GM12878 (cell line): Measurements from ENCODE around the gene PKP3. TPM values are rescaled to one million over a fixed set of nuclear protein-coding genes. Genes with fewer than 3 reads are reported as not detected.
"Not testable (repeated sequence)": the region's sequence is repeated elsewhere in the genome, so short reads cannot be mapped to it uniquely, and the experiment has no call there.

Source experiments
- ATAC-seq: fragments of 200-7000 bp; cut with Tn5 transposase; 3 replicates; pipeline ENCODE4 v1.9.1; 2020; ENCODE audit warnings: mild to moderate bottlenecking, moderate library complexity
- BruUV-seq: library from RNA; stranded (reverse); fragments of 400-500 nt; replicated peaks from 2 replicates; lab custom pipeline; 2021; lab: Mats Ljungman, UMichigan
- CTCF ChIA-PET: fragments of 300-600 bp; sonication (Branson Sonifier 250); formaldehyde crosslinking; extraction: SDS; loops from one replicate; lab custom pipeline; 2021; ENCODE audit warnings: inconsistent platforms; lab: Yijun Ruan, JAX
- POLR2A ChIA-PET: fragments of 350-600 bp; formaldehyde crosslinking; extraction: SDS; loops from one replicate; lab custom pipeline; 2021; ENCODE audit warnings: inconsistent platforms; lab: Charles Lee
- RAD21 ChIA-PET: fragments of 300-600 bp; sonication (Branson Sonifier 250); formaldehyde crosslinking; loops from one replicate; lab custom pipeline; 2023; ENCODE audit warnings: antibody characterized with exemption; ENCODE audit not compliant: unreplicated experiment; lab: Charles Lee
- SMC1A ChIA-PET: fragments of 300-600 bp; sonication (Branson Sonifier 250); formaldehyde crosslinking; loops from one replicate; lab custom pipeline; 2023; ENCODE audit not compliant: unreplicated experiment, uncharacterized antibody; lab: Charles Lee
- DNase-seq: peaks from one replicate; pipeline ENCODE4 v3.0.0-alpha.2; 2011; ENCODE audit warnings: low read depth, low spot score
- FAIRE-seq: peaks from 3 replicates; lab custom pipeline; 2011; peaks lifted over from hg19 to GRCh38; lab: Jason Lieb, UNC
- H2AFZ ChIP-seq: 2 replicates; pipeline ENCODE4 v1.6.0; 2011; ENCODE audit warnings: low read depth, low read length, control low read depth; ENCODE audit not compliant: control insufficient read depth
- H3K27ac ChIP-seq: 2 replicates; pipeline ENCODE4 v1.5.1; 2011; ENCODE audit warnings: control low read depth; ENCODE audit not compliant: control insufficient read depth, insufficient read depth
- H3K27me3 ChIP-seq, 2 experiments: replicated peaks in 1 of 2; 2 replicates each; pipeline versions ENCODE4 v1.6.0 to v1.6.1; 2011; ENCODE audit warnings: low read length in 1 of 2; ENCODE audit not compliant: control insufficient read depth in 2 of 2, insufficient read depth in 2 of 2
- H3K36me3 ChIP-seq, 2 experiments: 2 replicates each; pipeline ENCODE4 v1.5.1; 2011; ENCODE audit warnings: low read length in 1 of 2; ENCODE audit not compliant: control insufficient read depth in 2 of 2, insufficient read depth in 2 of 2
- H3K4me1 ChIP-seq: 2 replicates; pipeline ENCODE4 v1.6.1; 2011; ENCODE audit warnings: mild to moderate bottlenecking, low read length, moderate library complexity, mixed read lengths; ENCODE audit not compliant: control insufficient read depth, insufficient read depth
- H3K4me2 ChIP-seq: 2 replicates; pipeline ENCODE4 v1.6.0; 2011; ENCODE audit warnings: control low read depth; ENCODE audit not compliant: control insufficient read depth, insufficient read depth
- H3K4me3 ChIP-seq: fragments of 200-600 bp; sonication (generic); 2 replicates; pipeline ENCODE4 v1.5.1; 2016
- H3K79me2 ChIP-seq: 2 replicates; pipeline ENCODE4 v1.6.0; 2011; ENCODE audit warnings: low read length; ENCODE audit not compliant: control insufficient read depth, insufficient read depth
- H3K9ac ChIP-seq: 2 replicates; pipeline ENCODE4 v1.8.0; 2011; ENCODE audit warnings: low read length, control low read depth, mixed read lengths; ENCODE audit not compliant: control insufficient read depth, insufficient read depth
- H3K9me3 ChIP-seq: replicated peaks from 3 replicates; pipeline ENCODE4 v1.5.1; 2011; ENCODE audit warnings: mild to moderate bottlenecking, low read length; ENCODE audit not compliant: control insufficient read depth, insufficient read depth
- H4K20me1 ChIP-seq: 2 replicates; pipeline ENCODE4 v1.6.0; 2011; ENCODE audit not compliant: control insufficient read depth, insufficient read depth
- FOXM1 ChIP-seq: IDR thresholded peaks from 2 replicates; pipeline ENCODE4 v1.6.1; 2012; ENCODE audit warnings: low read depth, mild to moderate bottlenecking, inconsistent platforms, low read length, moderate library complexity
- MTA2 ChIP-seq: fragments of 450-650 bp; IDR thresholded peaks from 2 replicates; pipeline ENCODE4 v1.6.1; 2016; ENCODE audit warnings: low read depth, mild to moderate bottlenecking, moderate library complexity
- NFYB ChIP-seq: IDR thresholded peaks from 2 replicates; pipeline ENCODE4 v1.6.1; 2011; ENCODE audit warnings: low read depth, mild to moderate bottlenecking, low read length, improper control_type of control experiment, moderate library complexity; ENCODE audit not compliant: insufficient read depth
- POLR2A ChIP-seq: IDR thresholded peaks from 2 replicates; pipeline ENCODE4 v1.6.1; 2011; ENCODE audit warnings: low read depth, mild to moderate bottlenecking, low read length
- ZBTB40 ChIP-seq: fragments of 450-650 bp; IDR thresholded peaks from 2 replicates; pipeline ENCODE4 v1.6.1; 2016; ENCODE audit warnings: mild to moderate bottlenecking, moderate library complexity, borderline replicate concordance
- WGBS: methylation state at CpG from one replicate; pipeline ENCODE4 v1.1.6; 2016; ENCODE audit warnings: low lambda C conversion rate; ENCODE audit not compliant: insufficient replicate concordance, insufficient coverage; ENCODE audit errors: missing lambda C conversion rate; 5-methylcytosine and 5-hydroxymethylcytosine counted together
- in situ Hi-C: fragments of 300-500 bp; cut with MboI; formaldehyde crosslinking; loops from 9 replicates; pipeline ENCODE4 v1.14.3; 2018; ENCODE audit warnings: mixed read lengths
- intact Hi-C: fragments of 100-400 bp; cut with micrococcal nuclease; formaldehyde crosslinking; loops from one replicate; pipeline ENCODE4 v1.14.2; 2022; ENCODE audit not compliant: unreplicated experiment
- polyA plus RNA-seq, 11 experiments: library from polyadenylated mRNA; depleted of rRNA in 4 of 11; unstranded in 6 of 11; stranded (reverse) in 5 of 11; fragments of >200 nt; fragmentation: Nextera tagmentation in 4 of 11; fragmentation: Illumina TruSeq in 1 of 11; extraction: Ambion mirVana in 4 of 11; extraction: Trizol in 1 of 11; gene quantifications; 1 replicate in 1 of 11; 2 replicates in 10 of 11; pipeline versions ENCODE4 v1.2.1 to v1.2.3, GENCODE V29; 2011 to 2016; ENCODE audit warnings: inconsistent platforms in 2 of 11, missing spikeins in 2 of 11, low read depth in 1 of 11
- total RNA-seq, 4 experiments: library from RNA; depleted of rRNA in 3 of 4; stranded (reverse); fragments of >200 nt in 3 of 4; fragmentation: Illumina TruSeq in 1 of 4; extraction: Trizol in 1 of 4; gene quantifications; 2 replicates each; pipeline versions ENCODE4 v1.2.1 to v1.2.3, GENCODE V29; 2013 to 2021
- TF ChIP-seq, protein P1 (sequence below): fragments of 450-650 bp; IDR thresholded peaks from 2 replicates; pipeline ENCODE4 v1.6.1; 2018; ENCODE audit warnings: mild to moderate bottlenecking, low read depth, moderate library complexity; ENCODE audit not compliant: partially characterized antibody

Gene PKP3
- total and polyA plus RNA-seq, 10 of the 15 experiments (the other 5 are each of a cell fraction or from before 2014, with no cell fraction given): 0.45 to 0.90 TPM; not detected in 8

- ChIA-PET RAD21 (no interaction called here), SMC1A (interaction anchor here (1.1 kb wide), 1 partner anchor 95 kb away, joined by 3 read pairs; no protein-coding TSS in a partner anchor), CTCF (no interaction called here), POLR2A (no interaction called here)
- intact Hi-C loops: no loop called here
- H3K4me1 ChIP-seq: no peaks in the 10 kb centered on the region
- no peak for DNase-seq
- 45% methylated on average over 4 of the region's 4 CpGs for WGBS
- ATAC-seq: no peak
- H3K4me2 ChIP-seq: no peak overlapping the region
- no peak for TF ChIP-seq POLR2A
- no peak for TF ChIP-seq ZBTB40
- TF ChIP-seq NFYB: no peak
- TF ChIP-seq FOXM1: no peak
- TF ChIP-seq, protein P1, sequence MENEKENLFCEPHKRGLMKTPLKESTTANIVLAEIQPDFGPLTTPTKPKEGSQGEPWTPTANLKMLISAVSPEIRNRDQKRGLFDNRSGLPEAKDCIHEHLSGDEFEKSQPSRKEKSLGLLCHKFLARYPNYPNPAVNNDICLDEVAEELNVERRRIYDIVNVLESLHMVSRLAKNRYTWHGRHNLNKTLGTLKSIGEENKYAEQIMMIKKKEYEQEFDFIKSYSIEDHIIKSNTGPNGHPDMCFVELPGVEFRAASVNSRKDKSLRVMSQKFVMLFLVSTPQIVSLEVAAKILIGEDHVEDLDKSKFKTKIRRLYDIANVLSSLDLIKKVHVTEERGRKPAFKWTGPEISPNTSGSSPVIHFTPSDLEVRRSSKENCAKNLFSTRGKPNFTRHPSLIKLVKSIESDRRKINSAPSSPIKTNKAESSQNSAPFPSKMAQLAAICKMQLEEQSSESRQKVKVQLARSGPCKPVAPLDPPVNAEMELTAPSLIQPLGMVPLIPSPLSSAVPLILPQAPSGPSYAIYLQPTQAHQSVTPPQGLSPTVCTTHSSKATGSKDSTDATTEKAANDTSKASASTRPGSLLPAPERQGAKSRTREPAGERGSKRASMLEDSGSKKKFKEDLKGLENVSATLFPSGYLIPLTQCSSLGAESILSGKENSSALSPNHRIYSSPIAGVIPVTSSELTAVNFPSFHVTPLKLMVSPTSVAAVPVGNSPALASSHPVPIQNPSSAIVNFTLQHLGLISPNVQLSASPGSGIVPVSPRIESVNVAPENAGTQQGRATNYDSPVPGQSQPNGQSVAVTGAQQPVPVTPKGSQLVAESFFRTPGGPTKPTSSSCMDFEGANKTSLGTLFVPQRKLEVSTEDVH: no peak
- TF ChIP-seq MTA2: no peak
- FAIRE-seq: no peak
- H2AFZ ChIP-seq: no peak overlapping the region
- no peaks in the 10 kb centered on the region for H3K9me3 ChIP-seq
- H3K4me3 ChIP-seq: no peak overlapping the region
- BruUV-seq: no TSS peak
- H3K36me3 ChIP-seq: no peaks in the 10 kb centered on the region
- no peaks in the 10 kb centered on the region for H4K20me1 ChIP-seq
- H3K79me2 ChIP-seq: no peaks in the 10 kb centered on the region
- no peaks in the 10 kb centered on the region for H3K27me3 ChIP-seq
- no peak overlapping the region for H3K27ac ChIP-seq
- H3K9ac ChIP-seq: no peak overlapping the region
- in situ Hi-C loops: no loop called here
Measured at GRCh38 chr11:424232-424631, 30.2 kb downstream of the PKP3 start.

- H3K4me1 ChIP-seq, DNase-seq, intact Hi-C loops, H4K20me1 ChIP-seq, FAIRE-seq, RAD21 ChIA-PET, CTCF ChIA-PET, H3K4me3 ChIP-seq, in situ Hi-C loops, ATAC-seq, H3K27ac ChIP-seq, H3K79me2 ChIP-seq, BruUV-seq, POLR2A ChIA-PET, H3K4me2 ChIP-seq, H3K27me3 ChIP-seq, H3K36me3 ChIP-seq, H3K9ac ChIP-seq, H3K9me3 ChIP-seq, H2AFZ ChIP-seq: not testable (repeated sequence)
- WGBS: 61% methylated on average over 3 of the region's 45 CpGs
- SMC1A ChIA-PET: interaction anchor here (1.1 kb wide), 1 partner anchor 94 kb away, joined by 3 read pairs; no protein-coding TSS in a partner anchor
Measured at GRCh38 chr11:424766-425165, 30.8 kb downstream of the PKP3 start.
